H9 (cell line): Measurements from ENCODE around the gene TTC12. TPM values are rescaled to one million over a fixed set of nuclear protein-coding genes. Genes with fewer than 3 reads are reported as not detected.

Source experiments
- DNase-seq: peaks from one replicate; pipeline ENCODE4 v3.0.0-alpha.2; 2017
- H2AFZ ChIP-seq: one replicate; pipeline ENCODE4 v1.6.1; 2013; ENCODE audit warnings: mild to moderate bottlenecking, low read length, control low read depth, moderate library complexity
- H2AK5ac ChIP-seq: 2 replicates; pipeline ENCODE4 v1.6.1; 2013; ENCODE audit warnings: low read length, control low read depth, mixed read lengths; ENCODE audit not compliant: insufficient read length
- H2BK120ac ChIP-seq: one replicate; pipeline ENCODE4 v1.6.1; 2013; ENCODE audit warnings: low read depth, mild to moderate bottlenecking, low read length, control low read depth, inconsistent platforms; ENCODE audit not compliant: poor library complexity, severe bottlenecking
- H2BK12ac ChIP-seq: 2 replicates; pipeline ENCODE4 v1.6.1; 2013; ENCODE audit warnings: low read length, control low read depth, mixed read lengths, low read depth; ENCODE audit not compliant: insufficient read length
- H2BK15ac ChIP-seq: 2 replicates; pipeline ENCODE4 v1.6.1; 2013; ENCODE audit warnings: low read depth, low read length, control low read depth
- H2BK20ac ChIP-seq: one replicate; pipeline ENCODE4 v1.6.1; 2013; ENCODE audit warnings: low read depth, mild to moderate bottlenecking, low read length, control low read depth, inconsistent platforms; ENCODE audit not compliant: poor library complexity, severe bottlenecking
- H2BK5ac ChIP-seq: 2 replicates; pipeline ENCODE4 v1.6.1; 2013; ENCODE audit warnings: low read length, control low read depth, mixed read lengths; ENCODE audit not compliant: insufficient read length
- H3K14ac ChIP-seq: 2 replicates; pipeline ENCODE4 v1.6.1; 2013; ENCODE audit warnings: low read length, control low read depth; ENCODE audit not compliant: insufficient read depth
- H3K18ac ChIP-seq: 2 replicates; pipeline ENCODE4 v1.6.1; 2013; ENCODE audit warnings: low read depth, mild to moderate bottlenecking, mixed read lengths, low read length, control low read depth; ENCODE audit not compliant: insufficient read length
- H3K23ac ChIP-seq: 2 replicates; pipeline ENCODE4 v1.6.1; 2013; ENCODE audit warnings: low read length, control low read depth, mixed read lengths, low read depth; ENCODE audit not compliant: insufficient read length
- H3K23me2 ChIP-seq: 2 replicates; pipeline ENCODE4 v1.6.1; 2013; ENCODE audit warnings: low read depth, mild to moderate bottlenecking, mixed read lengths, low read length, control low read depth; ENCODE audit not compliant: insufficient read length, poor library complexity, severe bottlenecking
- H3K27ac ChIP-seq: 2 replicates; pipeline ENCODE4 v1.5.1; 2013; ENCODE audit warnings: low read length, control low read depth, mixed read lengths, low read depth; ENCODE audit not compliant: insufficient read length
- H3K27me3 ChIP-seq: 2 replicates; pipeline ENCODE4 v1.6.1; 2013; ENCODE audit warnings: low read length, control low read depth, inconsistent platforms; ENCODE audit not compliant: insufficient read depth
- H3K4ac ChIP-seq: 2 replicates; pipeline ENCODE4 v1.6.1; 2013; ENCODE audit warnings: low read depth, mild to moderate bottlenecking, control low read depth, inconsistent platforms, low read length, moderate library complexity
- H3K4me1 ChIP-seq: 2 replicates; pipeline ENCODE4 v1.6.1; 2013; ENCODE audit warnings: low read length, control low read depth, inconsistent platforms; ENCODE audit not compliant: insufficient read depth
- H3K4me2 ChIP-seq: 2 replicates; pipeline ENCODE4 v1.6.1; 2013; ENCODE audit warnings: low read length, control low read depth, mixed read lengths; ENCODE audit not compliant: insufficient read length, insufficient read depth
- H3K56ac ChIP-seq: 2 replicates; pipeline ENCODE4 v1.6.1; 2013; ENCODE audit warnings: low read depth, mild to moderate bottlenecking, mixed read lengths, low read length, control low read depth; ENCODE audit not compliant: insufficient read length
- H3K79me1 ChIP-seq: 2 replicates; pipeline ENCODE4 v1.6.1; 2013; ENCODE audit warnings: low read depth, mild to moderate bottlenecking, moderate library complexity, low read length, control low read depth, inconsistent platforms; ENCODE audit not compliant: insufficient read depth, poor library complexity, severe bottlenecking
- H3K79me2 ChIP-seq: 2 replicates; pipeline ENCODE4 v1.6.1; 2013; ENCODE audit warnings: low read length, control low read depth, inconsistent platforms; ENCODE audit not compliant: insufficient read depth
- H3K9ac ChIP-seq: 2 replicates; pipeline ENCODE4 v1.6.1; 2013; ENCODE audit warnings: low read length, control low read depth, mixed read lengths; ENCODE audit not compliant: insufficient read length; ENCODE audit errors: extremely low read depth
- H3K9me3 ChIP-seq: one replicate; pipeline ENCODE4 v1.6.1; 2013; ENCODE audit warnings: low read depth, low read length, inconsistent platforms; ENCODE audit not compliant: control insufficient read depth
- H3T11ph ChIP-seq: one replicate; pipeline ENCODE4 v1.6.1; 2013; ENCODE audit warnings: mild to moderate bottlenecking, low read length, control low read depth, inconsistent platforms
- H4K20me1 ChIP-seq: one replicate; pipeline ENCODE4 v1.6.1; 2013; ENCODE audit not compliant: control insufficient read depth, insufficient read length, insufficient read depth
- H4K5ac ChIP-seq: 2 replicates; pipeline ENCODE4 v1.6.1; 2013; ENCODE audit warnings: low read depth, mild to moderate bottlenecking, mixed read lengths, low read length, control low read depth; ENCODE audit not compliant: insufficient read length
- H4K8ac ChIP-seq: replicated peaks from 2 replicates; pipeline ENCODE4 v1.6.1; 2013; ENCODE audit warnings: low read length, control low read depth, mixed read lengths, low read depth; ENCODE audit not compliant: insufficient read length
- H4K91ac ChIP-seq: 2 replicates; pipeline ENCODE4 v1.6.1; 2013; ENCODE audit warnings: low read depth, mild to moderate bottlenecking, moderate library complexity, mixed read lengths, low read length, control low read depth; ENCODE audit not compliant: insufficient read length
- H3K27ac Mint-ChIP-seq, 3 experiments: 2 replicates in 2 of 3; 3 replicates in 1 of 3; pipeline ENCODE4 v1.8.0; 2020 to 2021; ENCODE audit warnings: mixed read lengths in 3 of 3, mild to moderate bottlenecking in 1 of 3, moderate library complexity in 1 of 3
- H3K27me3 Mint-ChIP-seq: 2 replicates; pipeline ENCODE4 v1.8.0; 2021; ENCODE audit warnings: low read depth, mild to moderate bottlenecking, moderate library complexity, mixed read lengths
- H3K36me3 Mint-ChIP-seq, 3 experiments: 2 replicates in 2 of 3; 3 replicates in 1 of 3; pipeline ENCODE4 v1.8.0; 2020 to 2021; ENCODE audit warnings: low read depth in 3 of 3, mixed read lengths in 3 of 3; ENCODE audit not compliant: insufficient read depth in 1 of 3
- H3K4me1 Mint-ChIP-seq, 2 experiments: 2 replicates each; pipeline ENCODE4 v1.8.0; 2020; ENCODE audit warnings: mixed read lengths in 2 of 2
- H3K4me3 Mint-ChIP-seq, 2 experiments: 2 replicates in 1 of 2; 3 replicates in 1 of 2; pipeline ENCODE4 v1.8.0; 2020 to 2021; ENCODE audit warnings: mild to moderate bottlenecking in 2 of 2, mixed read lengths in 2 of 2, moderate library complexity in 1 of 2
- H3K9me3 Mint-ChIP-seq, 2 experiments: 2 replicates in 1 of 2; 3 replicates in 1 of 2; pipeline ENCODE4 v1.8.0; 2020; ENCODE audit warnings: mild to moderate bottlenecking in 2 of 2, mixed read lengths in 2 of 2, moderate library complexity in 1 of 2
- WGBS: extraction: QIAGEN DNeasy Blood & Tissue Kit; methylation state at CpG from one replicate; pipeline ENCODE4 v1.1.7; 2013; ENCODE audit warnings: missing lambda C conversion rate, low lambda C conversion rate, mixed read lengths; ENCODE audit not compliant: insufficient read length; ENCODE audit errors: extremely low coverage; 5-methylcytosine and 5-hydroxymethylcytosine counted together
- total RNA-seq: library from RNA; stranded (reverse); gene quantifications from 2 replicates; pipeline ENCODE4 v1.2.1, GENCODE V29; 2021
- TF ChIP-seq, protein P1 (sequence below): fragments of 200-600 bp; sonication (generic); conservative IDR thresholded peaks from 3 replicates; pipeline ENCODE4 v1.8.0; 2021; ENCODE audit warnings: antibody characterized with exemption, mild to moderate bottlenecking

TTC12 gene
- total RNA-seq, 1 experiment from 2014 or later, result 8.3 TPM

DNA sequence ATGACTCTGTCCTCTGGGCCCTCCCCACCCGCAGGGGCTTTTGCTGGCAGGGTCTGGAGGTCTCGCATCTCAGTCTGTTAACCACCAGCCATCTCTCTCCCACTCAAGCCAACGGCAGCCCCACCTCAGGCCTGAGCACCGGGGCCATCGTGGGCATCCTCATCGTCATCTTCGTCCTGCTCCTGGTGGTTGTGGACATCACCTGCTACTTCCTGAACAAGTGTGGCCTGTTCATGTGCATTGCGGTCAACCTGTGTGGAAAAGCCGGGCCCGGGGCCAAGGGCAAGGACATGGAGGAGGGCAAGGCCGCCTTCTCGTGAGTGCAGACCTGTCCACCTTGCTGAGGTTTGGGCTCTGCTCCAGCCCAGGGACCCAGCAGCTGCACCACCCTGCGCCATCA, 44.3 kb upstream of the TTC12 start:
- no peaks in the 10 kb centered on the region; the same call in 1 of the 2 replicates for H3K27me3 Mint-ChIP-seq

More for the DNA sequence above, 44.3 kb upstream of the TTC12 start:
- no peaks in the 10 kb centered on the region for H3K79me1 ChIP-seq
- no peak for DNase-seq
- H3K27me3 ChIP-seq, result no peaks in the 10 kb centered on the region
- H2BK15ac ChIP-seq, result no peak overlapping the region
- H3K23ac ChIP-seq, result no peak overlapping the region
- no peaks in the 10 kb centered on the region for H3K79me2 ChIP-seq
- no peaks in the 10 kb centered on the region for H4K20me1 ChIP-seq
- H2AK5ac ChIP-seq, result no peak overlapping the region
- no peak overlapping the region for H2BK120ac ChIP-seq
- H2BK20ac ChIP-seq, result no peak overlapping the region
- H4K5ac ChIP-seq, result no peak overlapping the region
- no CpG with 5 or more reads among the region's 13 CpGs for WGBS
- H3K4me1 Mint-ChIP-seq, result peaks cover 5 to 6% of the 10 kb centered on the region in 2 experiments
- H3K36me3 Mint-ChIP-seq, result no peaks in the 10 kb centered on the region
- H3K27ac ChIP-seq, result no peak overlapping the region
- no peak overlapping the region for H3K27ac Mint-ChIP-seq
- no peak overlapping the region for H3K4ac ChIP-seq
- TF ChIP-seq, protein P1, sequence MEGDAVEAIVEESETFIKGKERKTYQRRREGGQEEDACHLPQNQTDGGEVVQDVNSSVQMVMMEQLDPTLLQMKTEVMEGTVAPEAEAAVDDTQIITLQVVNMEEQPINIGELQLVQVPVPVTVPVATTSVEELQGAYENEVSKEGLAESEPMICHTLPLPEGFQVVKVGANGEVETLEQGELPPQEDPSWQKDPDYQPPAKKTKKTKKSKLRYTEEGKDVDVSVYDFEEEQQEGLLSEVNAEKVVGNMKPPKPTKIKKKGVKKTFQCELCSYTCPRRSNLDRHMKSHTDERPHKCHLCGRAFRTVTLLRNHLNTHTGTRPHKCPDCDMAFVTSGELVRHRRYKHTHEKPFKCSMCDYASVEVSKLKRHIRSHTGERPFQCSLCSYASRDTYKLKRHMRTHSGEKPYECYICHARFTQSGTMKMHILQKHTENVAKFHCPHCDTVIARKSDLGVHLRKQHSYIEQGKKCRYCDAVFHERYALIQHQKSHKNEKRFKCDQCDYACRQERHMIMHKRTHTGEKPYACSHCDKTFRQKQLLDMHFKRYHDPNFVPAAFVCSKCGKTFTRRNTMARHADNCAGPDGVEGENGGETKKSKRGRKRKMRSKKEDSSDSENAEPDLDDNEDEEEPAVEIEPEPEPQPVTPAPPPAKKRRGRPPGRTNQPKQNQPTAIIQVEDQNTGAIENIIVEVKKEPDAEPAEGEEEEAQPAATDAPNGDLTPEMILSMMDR, result no peak
- no peak overlapping the region for H3T11ph ChIP-seq
- H3K4me3 Mint-ChIP-seq, result no peak overlapping the region
- H3K18ac ChIP-seq, result no peak overlapping the region
- no peak overlapping the region for H2AFZ ChIP-seq
- H3K4me2 ChIP-seq, result no peak overlapping the region
- H3K9ac ChIP-seq, result no peak overlapping the region
- H3K9me3 Mint-ChIP-seq, result no peaks in the 10 kb centered on the region
- H3K56ac ChIP-seq, result no peak overlapping the region
- no peak overlapping the region for H2BK5ac ChIP-seq
- H3K23me2 ChIP-seq, result no peaks in the 10 kb centered on the region
- no peak overlapping the region for H4K91ac ChIP-seq
- no peaks in the 10 kb centered on the region for H3K9me3 ChIP-seq
- no peak overlapping the region; the same call in 1 of the 2 replicates for H3K14ac ChIP-seq
- no peaks in the 10 kb centered on the region for H3K4me1 ChIP-seq
- no peak overlapping the region for H4K8ac ChIP-seq
- no peak overlapping the region for H2BK12ac ChIP-seq
